ENCODE data around the gene TMEM40.

DNA sequence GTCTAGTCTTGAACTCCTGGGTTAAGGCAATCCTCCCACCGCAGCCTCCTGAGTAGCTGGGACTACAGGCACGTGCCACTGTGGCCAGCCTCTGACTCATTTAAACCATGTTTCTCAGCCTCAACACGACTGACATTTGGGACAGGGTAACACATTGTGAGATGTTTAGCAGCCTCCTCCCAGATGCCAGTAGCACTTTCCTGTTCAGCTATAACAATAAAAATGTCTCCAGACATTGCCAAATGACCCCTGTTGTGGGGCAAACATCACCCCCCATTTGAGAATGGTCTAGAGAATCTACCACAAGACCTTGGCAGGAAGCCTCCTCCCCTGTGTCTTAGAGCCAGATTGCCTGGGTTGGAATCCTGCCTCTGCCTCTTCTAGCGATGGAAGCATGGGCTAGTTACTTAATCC lies 8.4 kb downstream of the TMEM40 start:
- TF ChIP-seq, protein P1, sequence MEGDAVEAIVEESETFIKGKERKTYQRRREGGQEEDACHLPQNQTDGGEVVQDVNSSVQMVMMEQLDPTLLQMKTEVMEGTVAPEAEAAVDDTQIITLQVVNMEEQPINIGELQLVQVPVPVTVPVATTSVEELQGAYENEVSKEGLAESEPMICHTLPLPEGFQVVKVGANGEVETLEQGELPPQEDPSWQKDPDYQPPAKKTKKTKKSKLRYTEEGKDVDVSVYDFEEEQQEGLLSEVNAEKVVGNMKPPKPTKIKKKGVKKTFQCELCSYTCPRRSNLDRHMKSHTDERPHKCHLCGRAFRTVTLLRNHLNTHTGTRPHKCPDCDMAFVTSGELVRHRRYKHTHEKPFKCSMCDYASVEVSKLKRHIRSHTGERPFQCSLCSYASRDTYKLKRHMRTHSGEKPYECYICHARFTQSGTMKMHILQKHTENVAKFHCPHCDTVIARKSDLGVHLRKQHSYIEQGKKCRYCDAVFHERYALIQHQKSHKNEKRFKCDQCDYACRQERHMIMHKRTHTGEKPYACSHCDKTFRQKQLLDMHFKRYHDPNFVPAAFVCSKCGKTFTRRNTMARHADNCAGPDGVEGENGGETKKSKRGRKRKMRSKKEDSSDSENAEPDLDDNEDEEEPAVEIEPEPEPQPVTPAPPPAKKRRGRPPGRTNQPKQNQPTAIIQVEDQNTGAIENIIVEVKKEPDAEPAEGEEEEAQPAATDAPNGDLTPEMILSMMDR (IDR thresholded peaks at IDR 0.05) = no peak
- TF ChIP-seq POLR2A (IDR thresholded peaks at IDR 0.05) = no peak
